GM18868 (cell line): ENCODE measurements around the gene VIPR2.

Source experiments
- ATAC-seq: cut with Tn5 transposase; IDR thresholded peaks from one replicate; pipeline ENCODE4 v1.9.1; 2021; ENCODE audit warnings: mild to moderate bottlenecking, moderate library complexity; ENCODE audit not compliant: unreplicated experiment

VIPR2 gene

GRCh38 chr7:159028508-159029401 lies 115.9 kb downstream of the VIPR2 start:
- no peak for ATAC-seq

- no peak for ATAC-seq
Observed at GRCh38 chr7:159027789-159028507, 116.7 kb downstream of the VIPR2 start.

- ATAC-seq: no peak
Observed at GRCh38 chr7:159027056-159027788, 117.4 kb downstream of the VIPR2 start.

- ATAC-seq: no peak
Observed at GRCh38 chr7:159026271-159027055, 118.2 kb downstream of the VIPR2 start.

- ATAC-seq: no peak
Observed at GRCh38 chr7:159025161-159025779, 119.4 kb downstream of the VIPR2 start.

- ATAC-seq: no peak
Observed at GRCh38 chr7:159024280-159024951, 120.3 kb downstream of the VIPR2 start.

- no peak for ATAC-seq
Observed at GRCh38 chr7:159023746-159024145, 120.9 kb downstream of the VIPR2 start.

GRCh38 chr7:159023206-159023605 lies 121.5 kb downstream of the VIPR2 start:
- no peak for ATAC-seq

- ATAC-seq: no peak
Observed at GRCh38 chr7:159022238-159022993, 122.3 kb downstream of the VIPR2 start.

- ATAC-seq: no peak
Observed at GRCh38 chr7:159020987-159021386, 123.7 kb downstream of the VIPR2 start.

GRCh38 chr7:159019111-159019510 lies 125.6 kb downstream of the VIPR2 start:
- ATAC-seq: no peak

GRCh38 chr7:159017741-159018140 lies 126.9 kb downstream of the VIPR2 start:
- no peak for ATAC-seq

GRCh38 chr7:159017210-159017609 lies 127.5 kb downstream of the VIPR2 start:
- ATAC-seq: no peak

- ATAC-seq: no peak
Observed at GRCh38 chr7:159016591-159016990, 128.1 kb downstream of the VIPR2 start.

- ATAC-seq: no peak
Observed at GRCh38 chr7:159015454-159016410, 128.9 kb downstream of the VIPR2 start.

- ATAC-seq: no peak
Observed at GRCh38 chr7:159015081-159015453, 129.6 kb downstream of the VIPR2 start.

- ATAC-seq: no peak
Observed at GRCh38 chr7:159014297-159015062, 130.2 kb downstream of the VIPR2 start.
